ENCODE results near the gene SDK2. TPM values are rescaled to one million over a fixed set of nuclear protein-coding genes. Genes with fewer than 3 reads are reported as not detected.

Gene SDK2
- polyA plus RNA-seq, 1 of the 3 experiments (the other 2 are of a cell fraction), result 0.02 TPM

GRCh38 chr17:73686961-73687360 lies 42.7 kb upstream of the SDK2 start:
- H3K36me3 ChIP-seq (replicated peaks in 1 of 2; ENCODE audit: control insufficient read depth in 1 of 2, insufficient read depth in 2 of 2, low read length in 1 of 2), result no peaks in the 10 kb centered on the region
- H3K79me2 ChIP-seq (ENCODE audit: insufficient read depth), result no peaks in the 10 kb centered on the region
- no peaks in the 10 kb centered on the region for H3F3A ChIP-seq (replicated peaks; ENCODE audit: insufficient read depth)
- no peaks in the 10 kb centered on the region; a peak in 1 of 4 replicates for H3K4me1 ChIP-seq (ENCODE audit: control insufficient read depth in 1 of 2, insufficient read depth in 2 of 2, low read depth in 1 of 2, low read length in 1 of 2)
- DNase-seq, result no peak
- H2AFZ ChIP-seq (ENCODE audit: low read depth), result no peak overlapping the region
- H3K9me2 ChIP-seq, result no peaks in the 10 kb centered on the region
- no peak for TF ChIP-seq ZBTB33 (IDR thresholded peaks at IDR 0.05; ENCODE audit: borderline replicate concordance, low read depth)
- TF ChIP-seq RAD21 (IDR thresholded peaks at IDR 0.05; ENCODE audit: low read length), result no peak
- TF ChIP-seq MXI1 (IDR thresholded peaks at IDR 0.05; ENCODE audit: low read depth, low read length), result no peak
- no peak overlapping the region for H3K4me2 ChIP-seq
- H3K4me3 ChIP-seq (ENCODE audit: low read depth in 2 of 2, low read length in 1 of 2), result no peak overlapping the region
- no peaks in the 10 kb centered on the region for H4K20me1 ChIP-seq (ENCODE audit: insufficient read depth)
- no peaks in the 10 kb centered on the region; the same call in 1 of the 2 replicates for H3K9me3 ChIP-seq
- H3K27ac ChIP-seq (ENCODE audit: low read depth in 2 of 2, low read length in 1 of 2), result no peak overlapping the region
- WGBS (ENCODE audit: low lambda C conversion rate), result 23% methylated on average over 3 of the region's 3 CpGs
- no peak overlapping the region for H3K9ac ChIP-seq
- ChIA-PET CTCF (no interaction called here), POLR2A (no interaction called here)
- no peaks in the 10 kb centered on the region for H3K27me3 ChIP-seq (ENCODE audit: insufficient read depth)

DNA sequence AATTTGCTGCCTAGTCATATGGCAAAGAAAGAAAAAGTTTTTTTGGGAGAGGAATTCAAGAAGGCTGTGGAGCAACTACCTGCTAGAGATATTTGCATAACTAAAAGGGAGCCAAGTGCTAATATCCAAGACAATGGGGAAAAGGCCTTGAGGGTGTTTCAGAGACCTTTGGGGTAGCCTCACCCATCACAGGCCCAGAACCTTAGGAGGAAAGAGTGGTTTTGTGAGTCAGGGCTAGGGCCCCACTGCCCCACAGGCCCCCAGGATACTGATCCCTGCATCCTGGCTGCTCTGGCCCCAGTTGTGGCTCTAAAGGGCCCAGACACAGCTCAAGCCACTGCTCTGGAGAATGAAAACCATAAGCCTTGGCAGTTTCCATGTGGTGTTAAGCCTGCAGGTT lies 41.9 kb upstream of the SDK2 start:
- Histone ChIP-seq H3K4me2 (no peak overlapping the region), H3K4me3 (ENCODE audit: low read depth in 2 of 2, low read length in 1 of 2) (no peak overlapping the region), H3K4me1 (ENCODE audit: control insufficient read depth in 1 of 2, insufficient read depth in 2 of 2, low read depth in 1 of 2, low read length in 1 of 2) (no peaks in the 10 kb centered on the region; a peak in 1 of 4 replicates), H3K79me2 (ENCODE audit: insufficient read depth) (no peaks in the 10 kb centered on the region), H2AFZ (ENCODE audit: low read depth) (no peak overlapping the region), H3K9me3 (no peaks in the 10 kb centered on the region; the same call in 1 of the 2 replicates), H3K9me2 (no peaks in the 10 kb centered on the region), H3F3A (replicated peaks; ENCODE audit: insufficient read depth) (no peaks in the 10 kb centered on the region), H3K9ac (no peak overlapping the region), H3K27ac (ENCODE audit: low read depth in 2 of 2, low read length in 1 of 2) (no peak overlapping the region), H4K20me1 (ENCODE audit: insufficient read depth) (no peaks in the 10 kb centered on the region), H3K36me3 (replicated peaks in 1 of 2; ENCODE audit: control insufficient read depth in 1 of 2, insufficient read depth in 2 of 2, low read length in 1 of 2) (no peaks in the 10 kb centered on the region), H3K27me3 (ENCODE audit: insufficient read depth) (no peaks in the 10 kb centered on the region)
- POLR2A ChIA-PET, result no interaction called here
- no peak for DNase-seq
- CTCF ChIA-PET, result interaction anchor here (1.2 kb wide), 1 partner anchor 24 kb away, joined by 3 read pairs; no protein-coding TSS in a partner anchor
- TF ChIP-seq, protein P1, sequence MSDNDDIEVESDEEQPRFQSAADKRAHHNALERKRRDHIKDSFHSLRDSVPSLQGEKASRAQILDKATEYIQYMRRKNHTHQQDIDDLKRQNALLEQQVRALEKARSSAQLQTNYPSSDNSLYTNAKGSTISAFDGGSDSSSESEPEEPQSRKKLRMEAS (IDR thresholded peaks at IDR 0.05; ENCODE audit: low read depth), result no peak
- no peak for TF ChIP-seq EP300 (IDR thresholded peaks at IDR 0.05; ENCODE audit: borderline replicate concordance in 1 of 2, low read depth in 1 of 2, low read length in 1 of 2)
- no peak for TF ChIP-seq MXI1 (IDR thresholded peaks at IDR 0.05; ENCODE audit: low read depth, low read length)
- no peak for TF ChIP-seq RXRA (IDR thresholded peaks at IDR 0.05; ENCODE audit: borderline replicate concordance, low read depth)
- no peak for TF ChIP-seq RAD21 (IDR thresholded peaks at IDR 0.05; ENCODE audit: low read length)
- no peak for TF ChIP-seq CTCF (IDR thresholded peaks at IDR 0.05)
- no peak for TF ChIP-seq ZBTB33 (IDR thresholded peaks at IDR 0.05; ENCODE audit: borderline replicate concordance, low read depth)
- no peak for TF ChIP-seq TCF12 (IDR thresholded peaks at IDR 0.05)
- TF ChIP-seq TEAD4 (IDR thresholded peaks at IDR 0.05; ENCODE audit: borderline replicate concordance, insufficient read depth), result no peak
- no peak for TF ChIP-seq MEF2A (IDR thresholded peaks at IDR 0.05; ENCODE audit: borderline replicate concordance, low read depth)
- no peak for TF ChIP-seq GABPA (IDR thresholded peaks at IDR 0.05; ENCODE audit: low read depth)
